GM21381 (cell line): ENCODE measurements around the gene SLC37A3.
"Not testable (repeated sequence)": the region's sequence is repeated elsewhere in the genome, so short reads cannot be mapped to it uniquely, and the experiment has no call there.

ENCODE experiments used
- ATAC-seq: cut with Tn5 transposase; IDR thresholded peaks from one replicate; pipeline ENCODE4 v1.9.1; 2021; ENCODE audit warnings: mild to moderate bottlenecking, moderate library complexity; ENCODE audit not compliant: unreplicated experiment

The SLC37A3 gene

GRCh38 chr7:140315498-140316164 lies 82.7 kb downstream of the SLC37A3 start:
- ATAC-seq = no peak

GRCh38 chr7:140314573-140315480 lies 83.5 kb downstream of the SLC37A3 start:
- ATAC-seq = no peak

- no peak for ATAC-seq
Observed at GRCh38 chr7:140312141-140312846, 86.0 kb downstream of the SLC37A3 start.

GRCh38 chr7:140311128-140311527 lies 87.2 kb downstream of the SLC37A3 start:
- ATAC-seq = not testable (repeated sequence)

DNA sequence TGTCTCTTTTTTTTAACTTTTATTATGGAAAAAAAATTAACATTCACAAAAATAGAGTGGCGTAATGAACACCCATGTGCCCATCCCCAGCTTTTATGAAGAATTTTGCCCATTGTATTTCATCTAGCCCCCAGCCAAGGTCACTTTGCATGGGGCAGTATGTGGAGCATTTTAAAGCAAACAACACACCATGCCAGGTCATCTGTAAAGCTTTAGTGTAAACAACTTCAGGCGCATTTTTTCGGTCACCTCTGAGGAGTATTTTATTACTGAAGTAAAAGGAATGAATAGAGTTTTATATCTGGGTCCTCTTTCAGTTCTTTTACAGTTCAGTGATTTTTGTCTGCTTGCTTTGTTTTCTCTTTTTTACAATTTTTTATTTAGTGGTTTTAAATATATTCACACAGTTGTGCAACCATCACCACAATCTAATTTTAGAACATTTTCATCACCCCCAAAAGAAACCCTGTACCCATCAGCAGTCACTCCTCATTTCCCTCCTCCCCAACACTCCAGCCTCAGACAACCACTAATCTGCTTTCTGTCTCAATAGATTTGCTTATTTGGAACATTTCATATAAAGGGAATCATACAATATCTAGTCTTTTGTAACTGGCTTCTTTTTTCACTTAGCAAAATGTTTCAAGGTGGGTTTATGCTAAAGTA lies 87.9 kb downstream of the SLC37A3 start:
- no peak for ATAC-seq

DNA sequence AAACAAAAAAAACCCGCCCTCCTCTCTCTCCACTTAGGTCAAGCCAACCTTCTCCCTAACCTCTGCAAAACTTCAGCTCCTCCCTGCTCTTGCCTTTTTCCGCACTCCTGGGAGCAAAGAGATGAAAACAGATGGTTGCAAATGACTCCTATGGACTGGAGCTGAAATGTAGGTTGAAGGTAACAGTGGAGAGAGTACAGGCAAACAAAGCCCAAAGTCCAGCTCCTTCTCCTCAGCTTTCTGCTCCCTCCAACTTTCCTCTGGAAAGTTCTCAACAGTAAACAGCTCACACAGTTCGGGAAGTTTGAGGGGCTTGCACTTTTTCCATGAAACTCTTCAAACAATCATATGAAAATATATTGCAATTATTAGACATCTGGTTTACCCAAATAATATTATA lies 90.3 kb downstream of the SLC37A3 start:
- no peak for ATAC-seq

DNA sequence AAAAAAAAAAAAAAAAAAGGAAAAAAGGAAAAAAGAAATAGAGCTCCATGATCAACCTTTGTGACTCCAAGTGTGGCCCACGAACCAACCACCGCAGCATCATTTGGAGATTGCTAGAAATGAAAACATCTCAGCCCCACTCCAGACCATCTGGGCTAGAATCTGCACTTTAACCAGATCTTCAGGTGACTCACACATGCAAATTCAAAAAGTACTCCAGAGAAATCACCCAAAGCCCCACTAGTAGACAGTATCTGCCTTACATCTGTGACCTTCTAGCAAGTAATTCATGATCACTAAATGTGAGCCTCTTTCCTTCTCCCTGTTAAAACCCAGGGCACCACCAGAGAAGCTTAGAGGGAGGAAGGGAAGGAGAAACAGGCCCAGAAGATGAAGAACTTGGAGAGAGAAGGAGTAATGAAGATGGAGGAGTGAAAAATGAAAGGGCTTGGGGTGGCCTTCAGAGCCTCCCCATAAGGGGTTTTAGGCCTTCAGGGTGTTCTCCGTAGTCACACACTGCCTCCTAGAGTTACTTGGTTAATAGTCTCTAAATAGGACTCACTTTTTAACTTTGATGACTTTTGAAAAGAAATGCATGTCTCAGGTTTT lies 94.0 kb downstream of the SLC37A3 start:
- ATAC-seq = no peak

GRCh38 chr7:140300243-140301136 lies 97.8 kb downstream of the SLC37A3 start:
- ATAC-seq = no peak

DNA sequence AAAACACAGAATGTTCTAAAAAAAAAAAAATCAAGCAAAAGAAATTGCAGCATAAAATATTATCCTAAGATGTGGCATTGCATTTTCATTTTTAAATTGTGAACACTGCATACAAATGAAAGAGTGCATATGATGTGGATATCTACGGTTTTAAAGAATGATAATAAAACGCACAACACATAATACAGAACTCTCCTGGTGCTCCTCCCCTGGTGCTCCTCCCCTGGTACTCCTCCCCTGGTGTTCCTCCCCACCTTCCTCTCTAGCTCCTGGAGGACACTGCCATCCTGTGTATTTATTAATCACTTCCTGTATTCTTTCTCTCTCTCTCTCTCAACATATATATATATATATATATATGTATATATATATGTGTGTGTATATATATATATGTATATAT lies 100.1 kb downstream of the SLC37A3 start:
- ATAC-seq = no peak

- no peak for ATAC-seq
Observed at GRCh38 chr7:140297192-140297591, 101.1 kb downstream of the SLC37A3 start.

DNA sequence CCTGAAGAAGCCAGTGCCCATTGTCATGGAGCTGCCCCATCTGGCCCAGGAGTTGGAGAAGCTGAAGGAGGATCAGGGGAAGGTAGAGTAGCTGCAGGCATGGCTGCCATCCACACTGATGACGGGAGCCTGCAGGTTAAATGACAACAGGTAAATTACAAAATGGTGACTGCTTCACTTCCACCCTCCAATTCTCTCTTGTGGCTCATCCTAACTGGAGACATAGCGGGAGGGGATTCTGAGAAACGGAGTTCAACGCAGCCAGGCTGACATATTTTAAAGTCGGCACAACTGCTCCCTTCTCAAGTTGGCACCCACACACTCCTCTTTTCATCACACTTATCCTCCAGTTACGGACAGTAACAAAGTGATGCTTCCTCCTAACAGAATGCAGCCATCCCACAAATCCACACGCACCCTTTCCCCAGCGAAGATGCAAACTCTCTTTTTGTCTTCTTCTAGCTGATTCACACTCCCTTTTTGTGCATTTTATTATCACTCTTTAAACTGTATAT lies 103.0 kb downstream of the SLC37A3 start:
- no peak for ATAC-seq

- no peak for ATAC-seq
Observed at GRCh38 chr7:140294454-140294853, 103.9 kb downstream of the SLC37A3 start.

- no peak for ATAC-seq
Observed at GRCh38 chr7:140292438-140292837, 105.9 kb downstream of the SLC37A3 start.

DNA sequence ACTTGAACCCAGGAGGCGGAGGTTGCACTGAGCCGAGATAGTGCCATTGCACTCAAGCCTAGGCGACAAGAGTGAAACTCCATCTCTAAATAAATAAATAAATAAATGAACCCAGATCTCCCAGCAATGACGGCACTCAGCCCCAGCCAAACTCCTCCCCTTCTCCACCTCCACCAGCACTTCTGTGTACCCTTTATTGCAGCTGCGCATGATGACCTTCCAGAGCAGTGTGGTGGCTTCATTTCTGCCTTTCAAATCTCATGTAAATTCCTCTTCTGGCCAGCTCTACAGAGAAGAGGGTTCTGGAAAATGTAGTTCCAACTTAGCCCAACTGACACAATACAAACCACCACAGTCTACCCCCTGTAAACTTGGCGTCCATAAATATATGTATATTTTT lies 108.5 kb downstream of the SLC37A3 start:
- no peak for ATAC-seq

GRCh38 chr7:140287988-140288387 lies 110.3 kb downstream of the SLC37A3 start:
- no peak for ATAC-seq

DNA sequence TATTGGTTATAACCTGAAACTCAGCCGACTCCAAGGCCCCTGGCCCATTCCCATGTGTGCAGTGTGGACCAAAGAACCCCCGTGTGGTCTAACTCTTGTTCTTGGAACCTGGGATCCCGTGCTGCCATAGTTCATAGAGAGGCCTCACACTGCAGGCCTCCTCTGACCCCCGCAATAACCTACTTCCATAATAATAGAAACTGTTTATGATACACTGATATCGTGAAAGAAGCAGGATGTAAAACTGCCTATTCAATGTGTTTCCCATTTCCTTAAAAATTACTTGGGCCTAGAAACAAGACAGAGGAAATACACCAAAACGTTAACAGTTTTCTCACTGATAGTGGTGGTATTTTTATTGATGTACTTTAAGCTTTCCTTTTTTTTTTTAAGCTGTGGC lies 112.4 kb downstream of the SLC37A3 start:
- no peak for ATAC-seq

GRCh38 chr7:140284062-140284461 lies 114.3 kb downstream of the SLC37A3 start:
- ATAC-seq = no peak
